GM12873 (cell line): ENCODE results near the gene EGFLAM.

Source experiments
- TF ChIP-seq, protein P1 (sequence below): IDR thresholded peaks from 2 replicates; pipeline ENCODE4 v1.5.1; 2012; ENCODE audit warnings: low read depth, mild to moderate bottlenecking, moderate library complexity, low read length, control low read depth; ENCODE audit not compliant: insufficient read depth; ENCODE audit errors: missing control alignments

Gene EGFLAM

DNA sequence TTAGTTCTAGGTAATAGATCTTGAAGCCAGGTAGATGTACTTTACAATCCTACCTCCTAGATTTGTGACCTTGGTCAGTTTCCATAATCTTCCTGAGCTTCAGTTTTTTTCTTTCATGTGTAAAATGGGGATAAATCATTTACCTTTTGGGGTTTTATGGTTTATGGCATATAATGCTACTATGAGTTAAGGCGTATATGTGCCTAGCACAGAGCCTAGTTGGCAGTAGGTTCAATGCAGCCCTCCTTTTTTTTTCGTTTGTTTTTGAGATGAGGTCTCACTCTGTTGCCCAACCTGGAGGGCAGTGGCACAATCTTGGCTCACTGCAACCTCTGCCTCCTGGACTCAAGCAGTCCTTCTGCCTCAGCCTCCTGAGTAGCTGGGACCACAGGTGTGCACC is 28.8 kb downstream of the EGFLAM start:
- TF ChIP-seq, protein P1, sequence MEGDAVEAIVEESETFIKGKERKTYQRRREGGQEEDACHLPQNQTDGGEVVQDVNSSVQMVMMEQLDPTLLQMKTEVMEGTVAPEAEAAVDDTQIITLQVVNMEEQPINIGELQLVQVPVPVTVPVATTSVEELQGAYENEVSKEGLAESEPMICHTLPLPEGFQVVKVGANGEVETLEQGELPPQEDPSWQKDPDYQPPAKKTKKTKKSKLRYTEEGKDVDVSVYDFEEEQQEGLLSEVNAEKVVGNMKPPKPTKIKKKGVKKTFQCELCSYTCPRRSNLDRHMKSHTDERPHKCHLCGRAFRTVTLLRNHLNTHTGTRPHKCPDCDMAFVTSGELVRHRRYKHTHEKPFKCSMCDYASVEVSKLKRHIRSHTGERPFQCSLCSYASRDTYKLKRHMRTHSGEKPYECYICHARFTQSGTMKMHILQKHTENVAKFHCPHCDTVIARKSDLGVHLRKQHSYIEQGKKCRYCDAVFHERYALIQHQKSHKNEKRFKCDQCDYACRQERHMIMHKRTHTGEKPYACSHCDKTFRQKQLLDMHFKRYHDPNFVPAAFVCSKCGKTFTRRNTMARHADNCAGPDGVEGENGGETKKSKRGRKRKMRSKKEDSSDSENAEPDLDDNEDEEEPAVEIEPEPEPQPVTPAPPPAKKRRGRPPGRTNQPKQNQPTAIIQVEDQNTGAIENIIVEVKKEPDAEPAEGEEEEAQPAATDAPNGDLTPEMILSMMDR, result no peak

DNA sequence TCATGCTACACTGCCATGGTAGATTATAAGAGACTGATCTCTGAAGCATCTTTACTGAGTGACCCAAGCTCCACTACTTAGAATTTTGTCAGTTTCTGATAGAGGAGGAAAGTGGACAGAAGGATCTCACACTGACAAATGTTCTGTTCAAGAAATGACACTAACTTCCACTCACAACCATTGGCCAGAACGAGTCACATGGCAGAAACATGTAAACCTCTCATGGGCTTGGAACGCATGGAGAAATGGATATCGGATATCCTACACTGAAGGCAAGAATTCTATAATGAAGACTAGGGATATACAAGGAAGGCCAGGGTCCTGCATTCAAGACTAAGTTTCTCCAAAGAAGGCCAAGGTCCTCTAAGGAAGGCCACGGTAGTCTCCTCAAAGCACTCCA is 31.1 kb downstream of the EGFLAM start:
- TF ChIP-seq, protein P1, result no peak

DNA sequence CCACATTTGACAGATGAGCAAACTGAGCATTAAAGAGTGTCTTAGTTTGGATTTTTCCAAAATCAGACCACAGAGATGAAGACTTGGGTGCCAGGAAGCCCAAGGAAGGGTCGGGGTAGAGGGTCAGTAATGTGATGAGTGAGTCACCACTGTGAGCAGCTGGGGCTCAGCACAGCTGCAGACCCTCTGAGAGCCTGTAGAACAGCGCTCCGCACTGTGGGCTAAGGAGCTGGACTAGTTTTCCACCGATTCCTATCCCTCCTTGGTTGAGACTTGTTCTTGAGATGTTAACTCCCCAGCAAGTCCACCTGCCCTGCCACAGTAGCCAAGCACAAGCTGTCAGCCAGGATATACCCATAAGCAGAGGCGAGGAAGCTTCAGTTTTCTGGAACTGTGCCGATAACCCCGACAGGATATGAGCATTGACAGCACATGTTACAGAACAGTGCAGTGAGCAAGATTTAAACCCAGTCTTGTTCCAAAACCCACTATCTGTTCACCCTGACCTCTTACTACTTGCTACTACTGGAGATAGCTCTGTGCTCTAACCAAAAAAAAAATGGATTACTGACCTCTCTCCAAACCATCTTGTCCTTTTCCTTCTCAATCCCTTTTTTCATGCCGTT is 31.8 kb downstream of the EGFLAM start:
- TF ChIP-seq, protein P1, result no peak

DNA sequence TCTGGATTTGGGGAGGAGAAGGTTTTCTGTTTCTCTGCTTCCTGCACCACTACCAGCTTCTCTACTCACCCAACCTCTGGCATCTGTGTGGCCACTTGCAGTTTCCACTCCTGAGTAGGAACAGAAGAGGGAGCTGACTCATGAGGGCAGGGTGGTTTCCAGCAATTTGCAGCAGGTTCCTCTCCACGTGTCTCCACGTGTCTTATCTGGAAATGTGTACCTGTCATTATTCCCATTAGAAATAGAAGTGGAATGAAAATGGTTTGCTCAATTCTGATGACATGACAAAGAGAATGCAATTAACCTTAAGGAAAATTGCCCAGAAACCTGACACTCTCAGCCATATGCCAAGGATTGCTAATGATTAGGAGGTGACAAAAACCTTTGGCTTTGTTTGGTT is 33.0 kb downstream of the EGFLAM start:
- TF ChIP-seq, protein P1, result no peak

DNA sequence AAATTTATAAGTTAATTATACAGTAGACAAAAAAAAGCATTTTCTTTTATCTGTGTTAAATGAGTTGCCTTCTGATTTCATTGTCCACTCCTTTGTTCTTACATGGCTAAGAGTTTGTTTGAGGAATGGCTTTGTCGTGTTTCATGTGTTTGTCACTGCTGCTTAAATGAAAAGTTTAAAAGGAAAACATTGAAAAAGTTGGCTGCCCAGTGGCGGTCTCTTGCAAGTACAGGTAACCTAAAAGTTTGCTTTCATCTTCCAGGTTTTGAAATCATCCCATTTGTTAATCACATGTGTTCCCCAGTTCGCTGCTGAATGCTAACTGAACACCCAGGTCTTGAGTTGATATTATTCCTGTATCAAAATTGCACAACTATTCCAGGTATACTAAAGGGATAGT is 33.9 kb downstream of the EGFLAM start:
- TF ChIP-seq, protein P1, result no peak

DNA sequence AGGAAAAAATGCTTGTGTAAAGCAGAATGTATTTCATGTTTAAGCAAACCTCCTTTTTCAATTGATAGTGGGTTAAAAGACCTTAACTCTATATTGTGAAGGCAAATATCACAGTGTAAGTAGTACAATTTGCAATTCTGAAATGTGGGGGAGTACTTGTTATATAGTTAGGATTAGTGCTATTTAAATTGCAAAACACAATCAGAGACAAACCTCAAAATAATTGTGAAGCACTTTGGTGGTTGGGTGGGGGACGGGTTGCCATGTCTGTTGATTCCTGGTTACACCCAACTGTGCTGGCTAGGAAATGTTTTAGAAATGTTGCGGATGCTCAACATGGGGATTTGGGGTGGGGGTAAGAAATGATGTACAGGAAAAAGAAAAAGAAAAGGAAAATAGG is 37.4 kb downstream of the EGFLAM start:
- TF ChIP-seq, protein P1, result no peak

DNA sequence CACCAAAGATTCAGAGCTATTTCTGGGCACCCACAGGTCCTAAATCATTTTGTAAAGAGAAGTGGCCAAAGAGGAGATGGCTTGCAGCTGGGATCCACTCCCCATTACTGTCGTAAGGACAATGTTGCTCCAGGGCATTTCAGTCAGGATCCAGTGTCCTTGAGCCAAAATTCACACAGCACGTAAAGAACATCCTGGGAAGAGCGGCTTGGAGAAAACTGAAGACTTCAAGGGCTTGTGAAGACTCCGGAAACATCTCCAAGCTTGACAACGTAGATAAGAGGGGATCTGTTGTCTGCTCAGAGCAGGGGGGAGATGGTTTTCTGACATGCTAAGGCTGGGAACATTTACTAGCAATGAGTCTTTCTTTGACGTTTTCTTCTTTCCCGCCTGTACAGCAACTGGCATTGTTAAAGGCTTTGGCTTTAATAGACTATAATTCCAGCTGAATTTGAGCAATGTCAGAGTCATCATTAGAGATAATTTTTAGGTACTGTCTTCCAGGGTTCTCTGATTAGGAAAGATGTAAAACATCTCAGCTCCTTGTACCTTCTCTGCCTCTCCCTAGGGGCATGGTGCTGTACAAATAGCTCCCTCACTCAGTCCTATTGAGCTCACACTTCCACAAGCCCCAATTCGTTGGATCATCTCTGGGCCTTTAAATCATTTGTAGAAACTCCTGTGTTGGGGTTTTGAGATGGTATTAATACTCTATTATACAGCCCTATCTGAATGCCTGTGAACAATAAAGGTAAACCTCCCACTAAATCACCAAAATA is 39.7 kb downstream of the EGFLAM start:
- TF ChIP-seq, protein P1, result no peak
